Rectal smooth muscle tissue (tissue), 1 donor: ENCODE results near the gene FAM181A.

ENCODE experiments used
- H3K27ac ChIP-seq: one replicate; pipeline ENCODE4 v1.7.0; 2013; ENCODE audit warnings: low read depth, low read length, inconsistent platforms
- H3K27me3 ChIP-seq: one replicate; pipeline ENCODE4 v1.7.0; 2013; ENCODE audit warnings: low read length; ENCODE audit not compliant: control insufficient read depth, insufficient read depth
- H3K36me3 ChIP-seq: one replicate; pipeline ENCODE4 v1.7.0; 2013; ENCODE audit warnings: low read length; ENCODE audit not compliant: control insufficient read depth, insufficient read depth
- H3K4me1 ChIP-seq: one replicate; pipeline ENCODE4 v1.7.0; 2013; ENCODE audit warnings: low read length; ENCODE audit not compliant: control insufficient read depth, insufficient read depth
- H3K4me3 ChIP-seq: one replicate; pipeline ENCODE4 v1.7.0; 2013; ENCODE audit warnings: low read length
- H3K9ac ChIP-seq: one replicate; pipeline ENCODE4 v1.7.0; 2013; ENCODE audit warnings: low read length

The FAM181A gene

GRCh38 chr14:93957751-93958566 lies 30.8 kb downstream of the FAM181A start:
- Histone ChIP-seq H3K4me1 (peaks cover 32% of the 10 kb centered on the region), H3K4me3 (no peak overlapping the region), H3K9ac (no peak overlapping the region), H3K36me3 (no peaks in the 10 kb centered on the region), H3K27me3 (no peaks in the 10 kb centered on the region), H3K27ac (peak overlapping the region; percentile 69)

- H3K4me1 ChIP-seq = peaks cover 32% of the 10 kb centered on the region
- peak overlapping the region; percentile 69 for H3K27ac ChIP-seq
- H3K9ac ChIP-seq = peak overlapping the region; percentile 4
- peak overlapping the region; percentile 34 for H3K4me3 ChIP-seq
- no peaks in the 10 kb centered on the region for H3K27me3 ChIP-seq
- H3K36me3 ChIP-seq = no peaks in the 10 kb centered on the region
These were observed 31.6 kb downstream of the FAM181A start for GRCh38 chr14:93958567-93959238.

GRCh38 chr14:93959239-93960107 lies 32.3 kb downstream of the FAM181A start:
- H3K4me3 ChIP-seq = peak overlapping the region; percentile 34
- H3K9ac ChIP-seq = peak overlapping the region; percentile 4
- no peaks in the 10 kb centered on the region for H3K27me3 ChIP-seq
- H3K36me3 ChIP-seq = peaks cover 4% of the 10 kb centered on the region
- H3K4me1 ChIP-seq = peaks cover 27% of the 10 kb centered on the region
- H3K27ac ChIP-seq = peak overlapping the region; percentile 69

GRCh38 chr14:93960108-93960475 lies 32.9 kb downstream of the FAM181A start:
- Histone ChIP-seq H3K9ac (no peak overlapping the region), H3K27ac (peak overlapping the region; percentile 34), H3K4me3 (no peak overlapping the region), H3K4me1 (peaks cover 27% of the 10 kb centered on the region), H3K27me3 (no peaks in the 10 kb centered on the region), H3K36me3 (peaks cover 4% of the 10 kb centered on the region)

- H3K27ac ChIP-seq = no peak overlapping the region
- peaks cover 30% of the 10 kb centered on the region for H3K4me1 ChIP-seq
- no peak overlapping the region for H3K9ac ChIP-seq
- no peaks in the 10 kb centered on the region for H3K27me3 ChIP-seq
- H3K36me3 ChIP-seq = peaks cover 4% of the 10 kb centered on the region
- H3K4me3 ChIP-seq = no peak overlapping the region
These were observed 33.8 kb downstream of the FAM181A start for GRCh38 chr14:93960774-93961438.

- H3K27ac ChIP-seq = no peak overlapping the region
- peaks cover 30% of the 10 kb centered on the region for H3K4me1 ChIP-seq
- H3K9ac ChIP-seq = no peak overlapping the region
- no peak overlapping the region for H3K4me3 ChIP-seq
- peaks cover 4% of the 10 kb centered on the region for H3K36me3 ChIP-seq
- H3K27me3 ChIP-seq = no peaks in the 10 kb centered on the region
These were observed 34.5 kb downstream of the FAM181A start for GRCh38 chr14:93961620-93962019.

- no peak overlapping the region for H3K9ac ChIP-seq
- no peaks in the 10 kb centered on the region for H3K27me3 ChIP-seq
- no peak overlapping the region for H3K4me3 ChIP-seq
- H3K27ac ChIP-seq = peak overlapping the region; percentile 21
- peaks cover 4% of the 10 kb centered on the region for H3K36me3 ChIP-seq
- H3K4me1 ChIP-seq = peaks cover 22% of the 10 kb centered on the region
These were observed 35.8 kb downstream of the FAM181A start for GRCh38 chr14:93962701-93963601.

GRCh38 chr14:93963692-93964091 lies 36.5 kb downstream of the FAM181A start:
- Histone ChIP-seq H3K4me1 (peaks cover 19% of the 10 kb centered on the region), H3K27ac (no peak overlapping the region), H3K9ac (no peak overlapping the region), H3K4me3 (no peak overlapping the region), H3K27me3 (no peaks in the 10 kb centered on the region), H3K36me3 (peaks cover 4% of the 10 kb centered on the region)

- peaks cover 16% of the 10 kb centered on the region for H3K4me1 ChIP-seq
- no peak overlapping the region for H3K27ac ChIP-seq
- peaks cover 4% of the 10 kb centered on the region for H3K36me3 ChIP-seq
These were observed 37.1 kb downstream of the FAM181A start for GRCh38 chr14:93964281-93964680.

GRCh38 chr14:93964820-93965286 lies 37.7 kb downstream of the FAM181A start:
- peak overlapping the region; percentile 38 for H3K27ac ChIP-seq
- peaks cover 17% of the 10 kb centered on the region for H3K4me1 ChIP-seq
- H3K4me3 ChIP-seq = no peak overlapping the region
- H3K36me3 ChIP-seq = peaks cover 4% of the 10 kb centered on the region
- H3K9ac ChIP-seq = no peak overlapping the region
- H3K27me3 ChIP-seq = no peaks in the 10 kb centered on the region

More at GRCh38 chr14:93964281-93964680, 37.1 kb downstream of the FAM181A start:
- Histone ChIP-seq H3K4me3 (no peak overlapping the region), H3K27me3 (no peaks in the 10 kb centered on the region), H3K9ac (no peak overlapping the region)

- no peaks in the 10 kb centered on the region for H3K27me3 ChIP-seq
- H3K4me3 ChIP-seq = no peak overlapping the region
- peaks cover 4% of the 10 kb centered on the region for H3K36me3 ChIP-seq
- peak overlapping the region; percentile 38 for H3K27ac ChIP-seq
- no peak overlapping the region for H3K9ac ChIP-seq
- H3K4me1 ChIP-seq = peaks cover 17% of the 10 kb centered on the region
These were observed 38.2 kb downstream of the FAM181A start for GRCh38 chr14:93965287-93965821.
